Body of pancreas (tissue), 4 donors: ENCODE measurements around the gene PLD1. TPM values are rescaled to one million over a fixed set of nuclear protein-coding genes. Genes with fewer than 3 reads are reported as not detected.
A peak's percentile ranks its signal among the peaks of the same experiment; 100 is the strongest.
"Not testable (repeated sequence)": the region's sequence is repeated elsewhere in the genome, so short reads cannot be mapped to it uniquely, and the experiment has no call there.

Experiments
- ATAC-seq: fragments of 150-250 bp; one replicate; pipeline ENCODE4 v1.9.1; 2016
- DNase-seq, 4 donors: peaks; one replicate each; pipeline ENCODE4 v3.0.0-alpha.2; 2019
- H3K27ac ChIP-seq, 4 donors: fragments of 200-600 bp; sonication (generic); 1 replicate in 3 of 4; 2 replicates in 1 of 4; pipeline versions ENCODE4 v1.5.1 to v1.6.1; 2016 to 2019; ENCODE audit warnings: mild to moderate bottlenecking in 1 of 4, mixed read lengths in 1 of 4, moderate library complexity in 1 of 4
- H3K27me3 ChIP-seq, 2 donors: fragments of 200-600 bp; sonication (generic); one replicate each; pipeline ENCODE4 v1.6.0; 2016; ENCODE audit warnings: mild to moderate bottlenecking in 1 of 2
- H3K36me3 ChIP-seq, 2 donors: fragments of 200-600 bp; sonication (generic); replicated peaks in 1 of 2; 2 replicates each; pipeline ENCODE4 v1.5.1; 2016; ENCODE audit warnings: low read depth in 2 of 2; ENCODE audit not compliant: insufficient read depth in 1 of 2
- H3K4me1 ChIP-seq: fragments of 200-600 bp; sonication (generic); one replicate; pipeline ENCODE4 v1.6.0; 2016
- H3K4me3 ChIP-seq, 2 donors: fragments of 200-600 bp; sonication (generic); 1 replicate in 1 of 2; 2 replicates in 1 of 2; pipeline ENCODE4 v1.5.1; 2016 to 2019
- H3K9me3 ChIP-seq, 3 donors: fragments of 200-600 bp; sonication (generic); 1 replicate in 2 of 3; 2 replicates in 1 of 3; pipeline ENCODE4 v1.5.1; 2016
- CTCF ChIP-seq, 7 experiments: fragments of 450-650 bp in 4 of 7; fragments of 200-600 bp in 3 of 7; sonication (generic) in 3 of 7; IDR thresholded peaks; one replicate each; pipeline ENCODE4 v1.5.1; 2016 to 2019; ENCODE audit warnings: antibody characterized with exemption in 7 of 7
- POLR2A ChIP-seq, 3 donors: fragments of 450-650 bp; IDR thresholded peaks; one replicate each; pipeline ENCODE4 v1.6.1; 2016; ENCODE audit warnings: antibody characterized with exemption in 3 of 3, mild to moderate bottlenecking in 2 of 3
- WGBS, 2 donors: methylation state at CpG; one replicate each; pipeline ENCODE4 v1.1.5; 2017; 5-methylcytosine and 5-hydroxymethylcytosine counted together
- intact Hi-C: fragments of 100-400 bp; cut with DNase I; formaldehyde crosslinking; loops from one replicate; pipeline ENCODE4 v1.15.1; 2023
- total RNA-seq, 2 donors: library from RNA; depleted of rRNA; stranded (reverse); fragments of >200 nt; gene quantifications; one replicate each; pipeline ENCODE4 v1.1.0, GENCODE V29; 2016

Gene PLD1
- total RNA-seq, 2 donors from 2014 or later = 60.4 to 96.2 TPM

- Histone ChIP-seq H3K27ac (peak overlapping the region in 2 of 4 donors; percentile 14 to 18), H3K4me1 (peaks cover 41% of the 10 kb centered on the region), H3K4me3 (no peak overlapping the region), H3K9me3 (no peaks in the 10 kb centered on the region), H3K36me3 (no peaks in the 10 kb centered on the region), H3K27me3 (no peaks in the 10 kb centered on the region)
- ATAC-seq (peak; percentile 19), DNase-seq (no peak)
- intact Hi-C loops = no loop called here
- no peak for TF ChIP-seq CTCF (IDR thresholded peaks at IDR 0.05)
- TF ChIP-seq POLR2A (IDR thresholded peaks at IDR 0.05) = no peak
- WGBS, 2 donors = 57 to 65% methylated on average over 7 of the region's 7 CpGs
Observed at GRCh38 chr3:171748064-171748924, 62.0 kb downstream of the PLD1 start.

- Histone ChIP-seq H3K27me3 (no peaks in the 10 kb centered on the region), H3K4me3 (no peak overlapping the region), H3K4me1 (peaks cover 42% of the 10 kb centered on the region), H3K9me3 (no peaks in the 10 kb centered on the region), H3K27ac (no peak overlapping the region), H3K36me3 (no peaks in the 10 kb centered on the region)
- intact Hi-C loops = no loop called here
- WGBS, 2 donors = 75 to 86% methylated on average over 2 of the region's 2 CpGs
- ATAC-seq (no peak), DNase-seq (no peak)
- no peak for TF ChIP-seq POLR2A (IDR thresholded peaks at IDR 0.05)
- no peak for TF ChIP-seq CTCF (IDR thresholded peaks at IDR 0.05)
Observed at GRCh38 chr3:171747223-171747920, 62.9 kb downstream of the PLD1 start.

GRCh38 chr3:171746320-171747222 lies 63.7 kb downstream of the PLD1 start:
- H3K27me3 ChIP-seq, H3K9me3 ChIP-seq, ATAC-seq, DNase-seq, intact Hi-C loops, H3K36me3 ChIP-seq, H3K27ac ChIP-seq, H3K4me3 ChIP-seq: not testable (repeated sequence)
- peaks cover 48% of the 10 kb centered on the region for H3K4me1 ChIP-seq
- WGBS, 2 donors = 71 to 84% methylated on average over 11 of the region's 11 CpGs

GRCh38 chr3:171745577-171746319 lies 64.5 kb downstream of the PLD1 start:
- Histone ChIP-seq H3K27me3 (no peaks in the 10 kb centered on the region), H3K27ac (peak overlapping the region in 1 of 4 donors; percentile 36), H3K4me3 (no peak overlapping the region), H3K9me3 (no peaks in the 10 kb centered on the region), H3K36me3 (no peaks in the 10 kb centered on the region), H3K4me1 (peaks cover 56% of the 10 kb centered on the region)
- intact Hi-C loops = no loop called here
- DNase-seq = no peak
- WGBS, 2 donors = 90 to 93% methylated on average over 19 to 30 of the region's 40 CpGs
- ATAC-seq = no peak
- TF ChIP-seq CTCF (IDR thresholded peaks at IDR 0.05) (no peak), POLR2A (IDR thresholded peaks at IDR 0.05) (no peak)
